ENCODE results near the gene MORF4L1. TPM values are rescaled to one million over a fixed set of nuclear protein-coding genes. Genes with fewer than 3 reads are reported as not detected.

MORF4L1 gene
- total RNA-seq, 4 donors from 2014 or later, result 256 to 333 (median 316) TPM

DNA sequence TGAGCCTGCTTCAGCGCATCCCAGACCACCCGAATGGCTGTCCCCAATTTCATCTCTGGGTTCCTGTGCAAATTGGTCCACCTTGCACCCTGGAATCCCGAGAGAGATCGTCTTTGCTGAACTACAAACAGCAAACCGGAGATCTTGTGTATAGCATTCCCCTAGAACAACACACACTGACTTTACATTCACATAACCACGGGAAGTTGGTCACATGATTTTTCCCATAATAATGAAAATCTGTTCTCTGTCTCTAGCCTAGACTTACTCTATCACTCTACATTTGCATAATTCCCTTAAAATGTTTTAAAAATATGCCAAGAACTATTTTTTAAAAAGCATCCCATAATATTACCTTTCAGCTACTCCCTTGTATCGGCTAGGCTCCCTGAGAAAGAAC lies 37.6 kb downstream of the MORF4L1 start:
- Histone ChIP-seq H3K27ac (peak overlapping the region in 1 of 4 donors; percentile 34), H3K27me3 (no peaks in the 10 kb centered on the region), H3K4me1 (peaks cover 0 to 63% (median 11%) of the 10 kb centered on the region in 4 donors), H3K36me3 (peaks cover 0 to 95% (median 0%) of the 10 kb centered on the region in 3 donors), H3K4me3 (no peak overlapping the region), H3K9me3 (no peaks in the 10 kb centered on the region)
- DNase-seq (ENCODE audit: low spot score in 2 of 2), result no peak
- TF ChIP-seq, protein P1, sequence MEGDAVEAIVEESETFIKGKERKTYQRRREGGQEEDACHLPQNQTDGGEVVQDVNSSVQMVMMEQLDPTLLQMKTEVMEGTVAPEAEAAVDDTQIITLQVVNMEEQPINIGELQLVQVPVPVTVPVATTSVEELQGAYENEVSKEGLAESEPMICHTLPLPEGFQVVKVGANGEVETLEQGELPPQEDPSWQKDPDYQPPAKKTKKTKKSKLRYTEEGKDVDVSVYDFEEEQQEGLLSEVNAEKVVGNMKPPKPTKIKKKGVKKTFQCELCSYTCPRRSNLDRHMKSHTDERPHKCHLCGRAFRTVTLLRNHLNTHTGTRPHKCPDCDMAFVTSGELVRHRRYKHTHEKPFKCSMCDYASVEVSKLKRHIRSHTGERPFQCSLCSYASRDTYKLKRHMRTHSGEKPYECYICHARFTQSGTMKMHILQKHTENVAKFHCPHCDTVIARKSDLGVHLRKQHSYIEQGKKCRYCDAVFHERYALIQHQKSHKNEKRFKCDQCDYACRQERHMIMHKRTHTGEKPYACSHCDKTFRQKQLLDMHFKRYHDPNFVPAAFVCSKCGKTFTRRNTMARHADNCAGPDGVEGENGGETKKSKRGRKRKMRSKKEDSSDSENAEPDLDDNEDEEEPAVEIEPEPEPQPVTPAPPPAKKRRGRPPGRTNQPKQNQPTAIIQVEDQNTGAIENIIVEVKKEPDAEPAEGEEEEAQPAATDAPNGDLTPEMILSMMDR (IDR thresholded peaks at IDR 0.05), result no peak
- TF ChIP-seq EP300 (IDR thresholded peaks at IDR 0.05) (no peak), POLR2A (IDR thresholded peaks at IDR 0.05) (no peak)
- WGBS, 2 donors, result 59 to 68% methylated on average over 7 of the region's 7 CpGs

DNA sequence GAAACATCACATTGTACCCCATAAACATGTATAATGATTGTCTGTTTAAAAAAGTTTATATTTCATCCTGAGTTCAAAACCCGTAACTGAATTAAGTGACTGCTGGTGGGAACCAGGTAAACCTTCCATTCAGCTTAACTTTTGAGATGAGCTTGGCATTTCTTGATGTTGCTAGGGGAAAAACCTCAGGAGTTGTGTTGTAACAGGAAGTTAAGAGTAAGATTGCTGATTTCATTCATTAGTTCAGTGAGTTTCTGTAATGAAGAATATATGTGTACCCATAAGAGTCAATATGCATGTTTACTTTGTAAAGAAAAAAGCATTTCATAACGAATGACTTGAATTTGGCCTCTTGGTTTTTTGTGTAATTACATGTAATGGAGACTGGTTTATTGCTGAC lies 39.6 kb downstream of the MORF4L1 start:
- TF ChIP-seq, protein P1 (IDR thresholded peaks at IDR 0.05), result no peak
- TF ChIP-seq EP300 (IDR thresholded peaks at IDR 0.05) (no peak), POLR2A (IDR thresholded peaks at IDR 0.05) (no peak)
- DNase-seq (ENCODE audit: low spot score in 2 of 2), result no peak
- H3K4me1 ChIP-seq, result peaks cover 0 to 66% (median 20%) of the 10 kb centered on the region in 4 donors
- H3K9me3 ChIP-seq, result no peaks in the 10 kb centered on the region
- no peak overlapping the region for H3K4me3 ChIP-seq
- 77 to 86% methylated on average over 2 of the region's 2 CpGs for WGBS, 2 donors
- H3K27me3 ChIP-seq, result no peaks in the 10 kb centered on the region
- H3K27ac ChIP-seq, result peak overlapping the region in 1 of 4 donors; percentile 80
- peaks cover 0 to 76% (median 0%) of the 10 kb centered on the region in 3 donors for H3K36me3 ChIP-seq

DNA sequence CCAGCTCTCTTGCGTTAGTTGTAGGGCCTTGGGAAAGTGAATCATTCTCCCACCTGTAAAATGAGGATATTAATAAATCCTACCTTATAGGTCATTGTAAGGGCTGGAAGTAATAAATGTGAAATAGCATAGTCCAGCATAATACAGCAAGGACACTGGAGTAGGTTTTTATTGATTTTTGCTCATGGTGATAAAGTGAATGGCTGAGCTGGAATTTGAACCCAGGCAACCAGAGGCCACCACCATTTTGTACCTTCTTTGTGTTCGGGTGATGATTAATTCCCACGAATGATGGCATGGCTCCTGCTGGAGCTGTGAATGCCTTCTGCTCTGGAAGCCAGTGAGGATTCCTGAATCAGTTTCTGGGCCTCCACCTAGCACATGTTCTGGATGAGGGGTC lies 40.3 kb downstream of the MORF4L1 start:
- H3K27me3 ChIP-seq, result no peaks in the 10 kb centered on the region
- TF ChIP-seq POLR2A (IDR thresholded peaks at IDR 0.05) (no peak), EP300 (IDR thresholded peaks at IDR 0.05) (no peak)
- TF ChIP-seq, protein P1 (IDR thresholded peaks at IDR 0.05), result no peak
- H3K4me1 ChIP-seq, result peaks cover 0 to 72% (median 20%) of the 10 kb centered on the region in 4 donors
- no peak overlapping the region for H3K4me3 ChIP-seq
- peak overlapping the region in 2 of 4 donors; percentile 78 to 80 for H3K27ac ChIP-seq
- no peak for DNase-seq (ENCODE audit: low spot score in 2 of 2)
- WGBS, 2 donors, result 81 to 94% methylated on average over 3 of the region's 3 CpGs
- peaks cover 0 to 75% (median 0%) of the 10 kb centered on the region in 3 donors for H3K36me3 ChIP-seq
- H3K9me3 ChIP-seq, result no peaks in the 10 kb centered on the region

DNA sequence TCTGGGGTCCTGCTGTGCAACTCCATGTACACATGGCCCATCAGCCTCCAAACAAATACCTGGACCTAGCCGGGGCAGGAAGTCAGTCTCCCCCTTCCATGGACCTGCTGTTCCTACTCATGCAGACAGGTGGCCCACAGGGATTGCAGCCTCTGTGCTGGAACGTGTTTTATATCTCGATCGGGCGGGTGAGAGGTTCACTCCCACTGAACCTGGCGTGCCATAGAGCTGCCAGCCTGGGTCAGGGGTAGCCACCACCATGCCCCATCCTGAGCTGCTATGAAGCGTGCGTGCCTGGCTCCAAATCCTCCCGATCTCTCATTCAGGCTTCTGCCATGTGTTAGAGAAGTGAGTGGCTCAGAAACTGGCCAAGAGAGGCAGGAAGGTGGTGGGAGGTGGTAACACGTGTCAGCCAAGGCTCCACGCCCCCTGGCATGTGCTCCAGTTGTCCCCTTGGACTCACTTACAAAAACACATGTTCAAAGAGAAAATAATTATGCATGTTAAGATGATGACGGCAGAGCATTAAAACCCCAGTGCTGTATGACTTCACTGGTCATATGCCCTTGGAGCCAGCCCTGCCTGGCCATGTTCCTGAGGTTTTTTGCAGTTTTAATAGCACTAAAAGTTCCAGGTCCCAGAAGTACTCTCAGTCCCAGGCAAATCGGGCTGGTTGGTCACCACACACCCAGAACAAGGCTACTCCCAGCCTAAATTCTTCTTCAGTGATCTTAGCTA lies 41.5 kb downstream of the MORF4L1 start:
- Histone ChIP-seq H3K9me3 (no peaks in the 10 kb centered on the region), H3K4me1 (peaks cover 0 to 74% (median 20%) of the 10 kb centered on the region in 4 donors), H3K4me3 (no peak overlapping the region), H3K36me3 (peaks cover 0 to 76% (median 0%) of the 10 kb centered on the region in 3 donors), H3K27me3 (no peaks in the 10 kb centered on the region), H3K27ac (peak overlapping the region; percentile 44 to 80 (median 65))
- peak; percentile 44 to 70 for DNase-seq (ENCODE audit: low spot score in 2 of 2)
- WGBS, 2 donors, result 42 to 53% methylated on average over 7 to 13 of the region's 13 CpGs
- TF ChIP-seq EP300 (IDR thresholded peaks at IDR 0.05), result peak; percentile 82 to 93
- TF ChIP-seq, protein P1 (IDR thresholded peaks at IDR 0.05), result peak in 4 of 5 experiments; percentile 27 to 58 (median 43)
- TF ChIP-seq POLR2A (IDR thresholded peaks at IDR 0.05), result no peak

All from tibial nerve (tissue), 4 donors.